HepG2 (cell line): ENCODE data around the gene ARHGAP9. TPM values are rescaled to one million over a fixed set of nuclear protein-coding genes. Genes with fewer than 3 reads are reported as not detected.
A peak's percentile ranks its signal among the peaks of the same experiment; 100 is the strongest.

Experiments used
- ATAC-seq: fragments of 200-7000 bp; cut with Tn5 transposase; 3 replicates; pipeline ENCODE4 v1.9.1; 2020; ENCODE audit warnings: mild to moderate bottlenecking, moderate library complexity
- BruUV-seq: library from RNA; stranded (reverse); fragments of 400-500 nt; replicated peaks from 2 replicates; lab custom pipeline; 2021; lab: Mats Ljungman, UMichigan
- CTCF ChIA-PET: fragments of 300-600 bp; formaldehyde crosslinking; extraction: SDS; loops from one replicate; lab custom pipeline; 2021; ENCODE audit warnings: low total read pairs, inconsistent platforms, low intra/inter-chr PET ratio; lab: Yijun Ruan, JAX
- POLR2A ChIA-PET: fragments of 350-600 bp; sonication (Branson Sonifier 250); formaldehyde crosslinking; loops from one replicate; lab custom pipeline; 2020; ENCODE audit warnings: antibody characterized with exemption, inconsistent platforms; lab: Yijun Ruan, JAX
- DNase-seq: peaks from one replicate; pipeline ENCODE4 v3.0.0-alpha.2; 2015; ENCODE audit warnings: low spot score
- FAIRE-seq: peaks from 3 replicates; lab custom pipeline; 2011; peaks lifted over from hg19 to GRCh38; lab: Jason Lieb, UNC
- H2AFZ ChIP-seq: one replicate; pipeline ENCODE4 v1.6.1; 2011; ENCODE audit warnings: low read length, inconsistent platforms
- H3K27ac ChIP-seq: fragments of 300-600 bp; 3 replicates; pipeline ENCODE4 v1.8.0; 2011; ENCODE audit warnings: mixed run types, mild to moderate bottlenecking, mixed read lengths, low read length, inconsistent platforms; ENCODE audit not compliant: insufficient read depth; ENCODE audit errors: extremely low read length
- H3K27me3 ChIP-seq, 2 experiments: fragments of 200-600 bp in 1 of 2; 2 replicates in 1 of 2; 3 replicates in 1 of 2; pipeline versions ENCODE4 v1.6.0 to v1.8.0; 2011; ENCODE audit warnings: low read length in 2 of 2, mild to moderate bottlenecking in 2 of 2, moderate library complexity in 2 of 2, inconsistent platforms in 1 of 2; ENCODE audit not compliant: insufficient read depth in 2 of 2, control insufficient read depth in 1 of 2
- H3K36me3 ChIP-seq, 2 experiments: fragments of 200-600 bp in 1 of 2; replicated peaks in 1 of 2; 2 replicates in 1 of 2; 3 replicates in 1 of 2; pipeline versions ENCODE4 v1.5.1 to v1.8.0; 2011; ENCODE audit warnings: low read length in 2 of 2, inconsistent platforms in 1 of 2; ENCODE audit not compliant: insufficient read depth in 2 of 2, control insufficient read depth in 1 of 2
- H3K4me1 ChIP-seq: 2 replicates; pipeline ENCODE4 v1.5.1; 2012; ENCODE audit warnings: low read length, inconsistent platforms; ENCODE audit not compliant: insufficient read depth
- H3K4me2 ChIP-seq: 2 replicates; pipeline ENCODE4 v1.6.0; 2011; ENCODE audit warnings: low read depth, low read length, inconsistent platforms
- H3K4me3 ChIP-seq, 3 experiments: fragments of 200-600 bp in 1 of 3; sonication (generic), shearing (Covaris generic) in 1 of 3; replicated peaks in 1 of 3; 2 replicates each; pipeline ENCODE4 v1.5.1; 2011 to 2016; ENCODE audit warnings: low read length in 3 of 3, inconsistent platforms in 2 of 3, low read depth in 2 of 3, mild to moderate bottlenecking in 2 of 3, control low read depth in 1 of 3, mixed read lengths in 1 of 3; ENCODE audit not compliant: insufficient read depth in 1 of 3
- H3K79me2 ChIP-seq: one replicate; pipeline ENCODE4 v1.6.1; 2011; ENCODE audit warnings: low read length, inconsistent platforms; ENCODE audit not compliant: insufficient read depth
- H3K9ac ChIP-seq: 2 replicates; pipeline ENCODE4 v1.6.0; 2011; ENCODE audit warnings: mild to moderate bottlenecking, low read depth, low read length, inconsistent platforms; ENCODE audit not compliant: insufficient read depth
- H3K9me3 ChIP-seq: 2 replicates; pipeline ENCODE4 v1.5.1; 2012; ENCODE audit warnings: mild to moderate bottlenecking, low read length
- H4K20me1 ChIP-seq: 2 replicates; pipeline ENCODE4 v1.6.0; 2011; ENCODE audit warnings: inconsistent platforms, mild to moderate bottlenecking, low read length, moderate library complexity; ENCODE audit not compliant: insufficient read depth
- PATZ1 ChIP-seq: sonication (generic); formaldehyde crosslinking; IDR thresholded peaks from 2 replicates; pipeline ENCODE4 v1.4.0; 2020; ENCODE audit warnings: missing genetic modification reagents
- RNF219 ChIP-seq: sonication (generic); formaldehyde crosslinking; IDR thresholded peaks from 2 replicates; pipeline ENCODE4 v1.5.0; 2020; ENCODE audit warnings: mild to moderate bottlenecking, missing genetic modification reagents
- THRA ChIP-seq: sonication (generic); formaldehyde crosslinking; IDR thresholded peaks from 2 replicates; pipeline ENCODE4 v1.4.0; 2020; ENCODE audit warnings: missing genetic modification reagents, borderline replicate concordance
- ZNF646 ChIP-seq: sonication (generic); formaldehyde crosslinking; IDR thresholded peaks from 2 replicates; pipeline ENCODE4 v1.9.0; 2021; ENCODE audit warnings: mild to moderate bottlenecking, missing genetic modification reagents
- ZNF710 ChIP-seq: sonication (generic); formaldehyde crosslinking; IDR thresholded peaks from 2 replicates; pipeline ENCODE4 v1.5.0; 2020; ENCODE audit warnings: mild to moderate bottlenecking, missing genetic modification reagents, borderline replicate concordance
- ZNF713 ChIP-seq: sonication (generic); formaldehyde crosslinking; IDR thresholded peaks from 2 replicates; pipeline ENCODE4 v1.4.0; 2020; ENCODE audit warnings: mild to moderate bottlenecking, missing genetic modification reagents
- ZSCAN21 ChIP-seq: sonication (generic); formaldehyde crosslinking; IDR thresholded peaks from 2 replicates; pipeline ENCODE4 v1.8.0; 2022; ENCODE audit warnings: mild to moderate bottlenecking, missing genetic modification reagents, moderate library complexity, borderline replicate concordance
- WGBS: methylation state at CpG from one replicate; pipeline ENCODE4 v1.1.6; 2017; ENCODE audit warnings: low lambda C conversion rate; 5-methylcytosine and 5-hydroxymethylcytosine counted together
- in situ Hi-C: cut with HindIII; loops from 2 replicates; pipeline ENCODE4 v1.10.0; 2017; ENCODE audit warnings: low pct_unique_long_range_greater_than_20kb; ENCODE audit not compliant: extremely low pct_ligation_motif_present
- intact Hi-C: fragments of 100-400 bp; cut with micrococcal nuclease; formaldehyde crosslinking; loops from one replicate; pipeline ENCODE4 v1.10.0; 2022; ENCODE audit not compliant: unreplicated experiment
- polyA plus RNA-seq, 8 experiments: library from polyadenylated mRNA; depleted of rRNA in 3 of 8; stranded (reverse) in 7 of 8; unstranded in 1 of 8; fragments of >200 nt; fragmentation: Illumina TruSeq in 4 of 8; extraction: Trizol in 4 of 8; gene quantifications; 2 replicates each; pipeline versions ENCODE4 v1.2.1 to v1.2.3, GENCODE V29; 2011 to 2016; ENCODE audit warnings: low read depth in 4 of 8, missing spikeins in 1 of 8, mixed read lengths in 1 of 8; ENCODE audit not compliant: insufficient read depth in 1 of 8
- total RNA-seq, 5 experiments: library from RNA; depleted of rRNA; stranded (reverse); fragments of >200 nt; fragmentation: Illumina TruSeq; extraction: Trizol; gene quantifications; 2 replicates each; pipeline ENCODE4 v1.2.3, GENCODE V29; 2016; ENCODE audit warnings: low read depth in 1 of 5

ARHGAP9 gene
- total and polyA plus RNA-seq, 2 of the 13 experiments (the other 11 are each of a cell fraction or from before 2014, with no cell fraction given) = 0.18 to 1.2 TPM

- H3K4me1 ChIP-seq = peaks cover 64% of the 10 kb centered on the region
- no peaks in the 10 kb centered on the region for H3K36me3 ChIP-seq
- ChIA-PET CTCF (interaction anchor here (6.1 kb wide), 1 partner anchor 144 kb away, joined by 66 read pairs; no protein-coding TSS in a partner anchor), POLR2A (interaction anchor here (1.0 to 6.4 kb wide), 6 partner anchors 14 to 144 kb away, joined by 3 to 99 read pairs (median 13); partner anchors contain the start of genes INHBC and R3HDM2)
- in situ Hi-C loops (loop anchor here (5.0 kb wide), 1 partner anchor 144 kb away; no protein-coding TSS in a partner anchor), intact Hi-C loops (loop anchor here (5.0 to 10.0 kb wide), 2 partner anchors 189 to 697 kb away; partner anchors contain the start of gene PRIM1)
- no peaks in the 10 kb centered on the region for H3K9me3 ChIP-seq
- H3K27ac ChIP-seq = peak overlapping the region; percentile 58
- peak; percentile 47 for ATAC-seq
- FAIRE-seq = peak; percentile 99
- WGBS = 3% methylated on average over 6 of the region's 6 CpGs
- H3K79me2 ChIP-seq = peaks cover 10% of the 10 kb centered on the region
- peak overlapping the region in 2 of 3 experiments; percentile 17 to 58; a peak in 2 of 6 replicates for H3K4me3 ChIP-seq
- no TSS peak for BruUV-seq
- H3K4me2 ChIP-seq = peak overlapping the region; percentile 80
- H2AFZ ChIP-seq = no peak overlapping the region
- peak overlapping the region; percentile 39 for H3K9ac ChIP-seq
- no peaks in the 10 kb centered on the region for H4K20me1 ChIP-seq
- H3K27me3 ChIP-seq = no peaks in the 10 kb centered on the region; a peak in 1 of 5 replicates
- peak; percentile 94 for DNase-seq
- peak; percentile 90 for TF ChIP-seq ZSCAN21
- TF ChIP-seq ZNF646 (CRISPR knock-in tag) = no peak
- no peak for TF ChIP-seq ZNF713 (CRISPR knock-in tag)
- TF ChIP-seq ZNF710 (CRISPR knock-in tag) = peak; percentile 82; the same call in 1 of the 2 replicates
- 0 out of 2 replicates have a peak, but pooled peaks have one; percentile 76 for TF ChIP-seq RNF219 (CRISPR knock-in tag)
- peak; percentile 98 for TF ChIP-seq PATZ1 (CRISPR knock-in tag)
- TF ChIP-seq THRA (CRISPR knock-in tag) = peak; percentile 97
Measured at GRCh38 chr12:57451233-57451778, 28.4 kb downstream of the ARHGAP9 start.
